ENCODE measurements around the gene USH1G. TPM values are rescaled to one million over a fixed set of nuclear protein-coding genes. Genes with fewer than 3 reads are reported as not detected.

USH1G gene
- polyA plus RNA-seq, 1 donor from 2014 or later = not detected

DNA sequence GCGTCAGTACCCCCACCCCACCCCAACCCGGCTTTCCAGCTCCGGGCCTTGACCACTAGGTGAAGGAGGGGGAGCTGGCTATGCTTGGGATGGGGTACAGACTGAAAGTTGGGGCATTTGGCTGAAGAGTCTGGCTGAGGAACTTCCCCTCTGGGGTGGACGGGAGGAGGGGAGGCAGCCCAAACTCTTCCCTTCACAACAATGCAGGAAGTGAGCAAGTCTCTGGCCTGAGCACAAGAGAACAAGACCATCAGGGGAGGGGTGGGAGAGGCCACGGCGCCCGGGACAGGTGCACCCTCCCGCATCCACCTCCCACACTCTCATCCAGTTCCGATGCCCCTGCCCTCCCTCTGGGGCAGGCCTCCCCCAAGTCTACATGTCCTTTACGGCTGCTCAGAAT is 5.6 kb downstream of the USH1G start:
- H3K36me3 ChIP-seq (ENCODE audit: insufficient read depth, low read length) = no peaks in the 10 kb centered on the region
- H3K4me2 ChIP-seq (ENCODE audit: low read length) = no peak overlapping the region
- no peaks in the 10 kb centered on the region for H4K20me1 ChIP-seq (ENCODE audit: insufficient read depth)
- H3F3A ChIP-seq (ENCODE audit: insufficient read depth, low read length, poor library complexity, severe bottlenecking) = no peaks in the 10 kb centered on the region
- H3K4me3 ChIP-seq (ENCODE audit: low read length) = no peak overlapping the region
- H2AFZ ChIP-seq (ENCODE audit: low read depth, low read length) = no peak overlapping the region
- peaks cover 2% of the 10 kb centered on the region for H3K27me3 ChIP-seq (ENCODE audit: insufficient read depth, low read depth, low read length)
- no peaks in the 10 kb centered on the region for H3K79me2 ChIP-seq (replicated peaks; ENCODE audit: insufficient read depth, low read length)
- H3K9me2 ChIP-seq (ENCODE audit: insufficient read depth, low read length) = no peaks in the 10 kb centered on the region
- TF ChIP-seq EZH2 (IDR thresholded peaks at IDR 0.05; ENCODE audit: borderline replicate concordance, insufficient read depth, low read length, poor library complexity, severe bottlenecking) (no peak), MXI1 (conservative IDR thresholded peaks at IDR 0.05; ENCODE audit: poor library complexity, severe bottlenecking) (no peak), RAD21 (conservative IDR thresholded peaks at IDR 0.05) (no peak), POLR2AphosphoS5 (IDR thresholded peaks at IDR 0.05) (no peak), SMC3 (conservative IDR thresholded peaks at IDR 0.05; ENCODE audit: poor library complexity) (no peak), EP300 (conservative IDR thresholded peaks at IDR 0.05; ENCODE audit: poor library complexity, severe bottlenecking) (no peak), TAF1 (IDR thresholded peaks at IDR 0.05; ENCODE audit: low read depth) (no peak)
- TF ChIP-seq, protein P1, sequence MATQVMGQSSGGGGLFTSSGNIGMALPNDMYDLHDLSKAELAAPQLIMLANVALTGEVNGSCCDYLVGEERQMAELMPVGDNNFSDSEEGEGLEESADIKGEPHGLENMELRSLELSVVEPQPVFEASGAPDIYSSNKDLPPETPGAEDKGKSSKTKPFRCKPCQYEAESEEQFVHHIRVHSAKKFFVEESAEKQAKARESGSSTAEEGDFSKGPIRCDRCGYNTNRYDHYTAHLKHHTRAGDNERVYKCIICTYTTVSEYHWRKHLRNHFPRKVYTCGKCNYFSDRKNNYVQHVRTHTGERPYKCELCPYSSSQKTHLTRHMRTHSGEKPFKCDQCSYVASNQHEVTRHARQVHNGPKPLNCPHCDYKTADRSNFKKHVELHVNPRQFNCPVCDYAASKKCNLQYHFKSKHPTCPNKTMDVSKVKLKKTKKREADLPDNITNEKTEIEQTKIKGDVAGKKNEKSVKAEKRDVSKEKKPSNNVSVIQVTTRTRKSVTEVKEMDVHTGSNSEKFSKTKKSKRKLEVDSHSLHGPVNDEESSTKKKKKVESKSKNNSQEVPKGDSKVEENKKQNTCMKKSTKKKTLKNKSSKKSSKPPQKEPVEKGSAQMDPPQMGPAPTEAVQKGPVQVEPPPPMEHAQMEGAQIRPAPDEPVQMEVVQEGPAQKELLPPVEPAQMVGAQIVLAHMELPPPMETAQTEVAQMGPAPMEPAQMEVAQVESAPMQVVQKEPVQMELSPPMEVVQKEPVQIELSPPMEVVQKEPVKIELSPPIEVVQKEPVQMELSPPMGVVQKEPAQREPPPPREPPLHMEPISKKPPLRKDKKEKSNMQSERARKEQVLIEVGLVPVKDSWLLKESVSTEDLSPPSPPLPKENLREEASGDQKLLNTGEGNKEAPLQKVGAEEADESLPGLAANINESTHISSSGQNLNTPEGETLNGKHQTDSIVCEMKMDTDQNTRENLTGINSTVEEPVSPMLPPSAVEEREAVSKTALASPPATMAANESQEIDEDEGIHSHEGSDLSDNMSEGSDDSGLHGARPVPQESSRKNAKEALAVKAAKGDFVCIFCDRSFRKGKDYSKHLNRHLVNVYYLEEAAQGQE (IDR thresholded peaks at IDR 0.05; ENCODE audit: borderline replicate concordance) = no peak
- TF ChIP-seq, protein P2, sequence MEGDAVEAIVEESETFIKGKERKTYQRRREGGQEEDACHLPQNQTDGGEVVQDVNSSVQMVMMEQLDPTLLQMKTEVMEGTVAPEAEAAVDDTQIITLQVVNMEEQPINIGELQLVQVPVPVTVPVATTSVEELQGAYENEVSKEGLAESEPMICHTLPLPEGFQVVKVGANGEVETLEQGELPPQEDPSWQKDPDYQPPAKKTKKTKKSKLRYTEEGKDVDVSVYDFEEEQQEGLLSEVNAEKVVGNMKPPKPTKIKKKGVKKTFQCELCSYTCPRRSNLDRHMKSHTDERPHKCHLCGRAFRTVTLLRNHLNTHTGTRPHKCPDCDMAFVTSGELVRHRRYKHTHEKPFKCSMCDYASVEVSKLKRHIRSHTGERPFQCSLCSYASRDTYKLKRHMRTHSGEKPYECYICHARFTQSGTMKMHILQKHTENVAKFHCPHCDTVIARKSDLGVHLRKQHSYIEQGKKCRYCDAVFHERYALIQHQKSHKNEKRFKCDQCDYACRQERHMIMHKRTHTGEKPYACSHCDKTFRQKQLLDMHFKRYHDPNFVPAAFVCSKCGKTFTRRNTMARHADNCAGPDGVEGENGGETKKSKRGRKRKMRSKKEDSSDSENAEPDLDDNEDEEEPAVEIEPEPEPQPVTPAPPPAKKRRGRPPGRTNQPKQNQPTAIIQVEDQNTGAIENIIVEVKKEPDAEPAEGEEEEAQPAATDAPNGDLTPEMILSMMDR (IDR thresholded peaks at IDR 0.05; ENCODE audit: poor library complexity, severe bottlenecking) = no peak
- H3K9me3 ChIP-seq (ENCODE audit: low read length) = no peaks in the 10 kb centered on the region
- no peak overlapping the region for H3K9ac ChIP-seq (ENCODE audit: low read length)
- H3K27ac ChIP-seq (ENCODE audit: low read length) = no peak overlapping the region

DNA sequence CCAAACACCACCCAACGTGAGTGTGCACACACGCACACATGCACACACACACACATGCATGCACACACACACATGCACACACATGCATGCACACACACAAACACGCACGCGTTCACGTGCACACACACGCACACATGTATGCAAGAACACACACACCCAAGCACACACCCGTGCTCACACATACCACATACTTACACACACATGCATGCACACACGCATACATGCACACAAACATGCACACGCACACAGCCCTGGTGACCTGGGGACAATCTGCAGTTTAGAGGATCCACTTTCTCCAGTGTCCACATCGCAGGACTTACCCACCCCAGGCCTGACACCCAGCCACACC is 6.2 kb downstream of the USH1G start:
- TF ChIP-seq, protein P1 (IDR thresholded peaks at IDR 0.05; ENCODE audit: borderline replicate concordance) = no peak
- TF ChIP-seq, protein P2 (IDR thresholded peaks at IDR 0.05; ENCODE audit: poor library complexity, severe bottlenecking) = no peak
- TF ChIP-seq MXI1 (conservative IDR thresholded peaks at IDR 0.05; ENCODE audit: poor library complexity, severe bottlenecking) = no peak
- no peak for TF ChIP-seq EZH2 (IDR thresholded peaks at IDR 0.05; ENCODE audit: borderline replicate concordance, insufficient read depth, low read length, poor library complexity, severe bottlenecking)
- no peak for TF ChIP-seq EP300 (conservative IDR thresholded peaks at IDR 0.05; ENCODE audit: poor library complexity, severe bottlenecking)
- TF ChIP-seq RAD21 (conservative IDR thresholded peaks at IDR 0.05) = no peak
- no peak for TF ChIP-seq SMC3 (conservative IDR thresholded peaks at IDR 0.05; ENCODE audit: poor library complexity)
- no peak for TF ChIP-seq TAF1 (IDR thresholded peaks at IDR 0.05; ENCODE audit: low read depth)
- TF ChIP-seq POLR2AphosphoS5 (IDR thresholded peaks at IDR 0.05) = no peak
- Histone ChIP-seq H3K36me3 (ENCODE audit: insufficient read depth, low read length) (no peaks in the 10 kb centered on the region), H3K27ac (ENCODE audit: low read length) (no peak overlapping the region), H3F3A (ENCODE audit: insufficient read depth, low read length, poor library complexity, severe bottlenecking) (no peaks in the 10 kb centered on the region), H3K79me2 (replicated peaks; ENCODE audit: insufficient read depth, low read length) (no peaks in the 10 kb centered on the region), H3K9me3 (ENCODE audit: low read length) (no peaks in the 10 kb centered on the region), H4K20me1 (ENCODE audit: insufficient read depth) (no peaks in the 10 kb centered on the region), H3K9ac (ENCODE audit: low read length) (no peak overlapping the region), H3K9me2 (ENCODE audit: insufficient read depth, low read length) (no peaks in the 10 kb centered on the region), H3K27me3 (ENCODE audit: insufficient read depth, low read depth, low read length) (no peaks in the 10 kb centered on the region), H3K4me3 (ENCODE audit: low read length) (no peak overlapping the region), H3K4me2 (ENCODE audit: low read length) (no peak overlapping the region), H2AFZ (ENCODE audit: low read depth, low read length) (no peak overlapping the region)

Data from neural cell (in vitro differentiated cells).